ENCODE results near the gene SLC26A1.

DNA sequence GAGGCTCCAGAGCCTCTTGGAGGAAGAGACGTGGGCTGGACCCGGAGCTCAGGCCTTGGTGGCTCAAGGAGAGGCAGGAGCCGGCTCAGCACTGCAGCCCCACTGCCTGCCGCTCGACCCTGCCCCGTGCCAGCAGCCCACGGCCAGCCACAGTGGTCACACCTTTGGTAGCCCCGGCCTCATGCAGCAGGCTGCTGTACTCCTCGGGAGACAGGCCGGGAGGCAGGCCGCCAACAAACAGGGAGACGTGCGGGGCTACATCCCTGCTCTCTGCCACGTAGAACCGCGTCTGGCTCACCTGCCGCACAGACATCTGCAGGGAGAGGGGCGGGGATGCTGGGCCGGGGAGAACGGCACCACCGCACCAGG is 27.5 kb downstream of the SLC26A1 start:
- TF ChIP-seq POLR2A (IDR thresholded peaks at IDR 0.05) = no peak
- TF ChIP-seq, protein P1, sequence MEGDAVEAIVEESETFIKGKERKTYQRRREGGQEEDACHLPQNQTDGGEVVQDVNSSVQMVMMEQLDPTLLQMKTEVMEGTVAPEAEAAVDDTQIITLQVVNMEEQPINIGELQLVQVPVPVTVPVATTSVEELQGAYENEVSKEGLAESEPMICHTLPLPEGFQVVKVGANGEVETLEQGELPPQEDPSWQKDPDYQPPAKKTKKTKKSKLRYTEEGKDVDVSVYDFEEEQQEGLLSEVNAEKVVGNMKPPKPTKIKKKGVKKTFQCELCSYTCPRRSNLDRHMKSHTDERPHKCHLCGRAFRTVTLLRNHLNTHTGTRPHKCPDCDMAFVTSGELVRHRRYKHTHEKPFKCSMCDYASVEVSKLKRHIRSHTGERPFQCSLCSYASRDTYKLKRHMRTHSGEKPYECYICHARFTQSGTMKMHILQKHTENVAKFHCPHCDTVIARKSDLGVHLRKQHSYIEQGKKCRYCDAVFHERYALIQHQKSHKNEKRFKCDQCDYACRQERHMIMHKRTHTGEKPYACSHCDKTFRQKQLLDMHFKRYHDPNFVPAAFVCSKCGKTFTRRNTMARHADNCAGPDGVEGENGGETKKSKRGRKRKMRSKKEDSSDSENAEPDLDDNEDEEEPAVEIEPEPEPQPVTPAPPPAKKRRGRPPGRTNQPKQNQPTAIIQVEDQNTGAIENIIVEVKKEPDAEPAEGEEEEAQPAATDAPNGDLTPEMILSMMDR (IDR thresholded peaks at IDR 0.05) = no peak
